ENCODE data around the gene SOX6.

DNA sequence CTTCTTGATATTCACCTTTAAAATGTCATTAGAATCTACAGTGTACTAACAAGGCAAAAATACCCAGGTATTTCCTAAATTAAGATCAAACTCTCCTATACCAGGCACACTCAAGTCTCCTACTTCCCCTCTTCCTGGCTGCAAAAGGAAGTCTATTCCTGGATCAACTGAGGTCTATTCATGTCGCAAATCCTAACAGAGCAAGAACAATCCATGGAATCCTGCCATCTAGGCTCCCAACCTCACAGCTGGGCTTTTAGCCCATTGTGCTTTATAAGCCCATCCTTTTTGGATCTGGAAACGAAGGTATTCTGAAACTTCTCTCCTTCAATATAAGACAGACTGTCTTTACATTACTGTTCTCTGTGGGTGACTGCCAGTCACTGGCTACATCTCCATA is 161.8 kb downstream of the SOX6 start:
- TF ChIP-seq, protein P1, sequence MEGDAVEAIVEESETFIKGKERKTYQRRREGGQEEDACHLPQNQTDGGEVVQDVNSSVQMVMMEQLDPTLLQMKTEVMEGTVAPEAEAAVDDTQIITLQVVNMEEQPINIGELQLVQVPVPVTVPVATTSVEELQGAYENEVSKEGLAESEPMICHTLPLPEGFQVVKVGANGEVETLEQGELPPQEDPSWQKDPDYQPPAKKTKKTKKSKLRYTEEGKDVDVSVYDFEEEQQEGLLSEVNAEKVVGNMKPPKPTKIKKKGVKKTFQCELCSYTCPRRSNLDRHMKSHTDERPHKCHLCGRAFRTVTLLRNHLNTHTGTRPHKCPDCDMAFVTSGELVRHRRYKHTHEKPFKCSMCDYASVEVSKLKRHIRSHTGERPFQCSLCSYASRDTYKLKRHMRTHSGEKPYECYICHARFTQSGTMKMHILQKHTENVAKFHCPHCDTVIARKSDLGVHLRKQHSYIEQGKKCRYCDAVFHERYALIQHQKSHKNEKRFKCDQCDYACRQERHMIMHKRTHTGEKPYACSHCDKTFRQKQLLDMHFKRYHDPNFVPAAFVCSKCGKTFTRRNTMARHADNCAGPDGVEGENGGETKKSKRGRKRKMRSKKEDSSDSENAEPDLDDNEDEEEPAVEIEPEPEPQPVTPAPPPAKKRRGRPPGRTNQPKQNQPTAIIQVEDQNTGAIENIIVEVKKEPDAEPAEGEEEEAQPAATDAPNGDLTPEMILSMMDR (IDR thresholded peaks at IDR 0.05 in 4 of 5, conservative IDR thresholded peaks at IDR 0.05 in 1 of 5), result no peak
- TF ChIP-seq POLR2A (IDR thresholded peaks at IDR 0.05), result no peak
